Stimulated activated CD4-positive, alpha-beta T cell treated with anti-CD3 and anti-CD28 coated beads, Interleukin-2, amount 100 ng/mL, for 48 hours (primary cell): Measurements from ENCODE around the gene ERBB3.

ENCODE experiments used
- DNase-seq, 2 donors: peaks; one replicate each; pipeline ENCODE4 v3.0.0-alpha.2; 2020

The ERBB3 gene

GRCh38 chr12:56141946-56142784 lies 62.2 kb downstream of the ERBB3 start:
- DNase-seq, result no peak

GRCh38 chr12:56143217-56143616 lies 63.3 kb downstream of the ERBB3 start:
- no peak for DNase-seq

GRCh38 chr12:56143870-56144269 lies 63.9 kb downstream of the ERBB3 start:
- DNase-seq, result no peak

- no peak for DNase-seq
These were observed 65.3 kb downstream of the ERBB3 start for GRCh38 chr12:56145217-56145616.

- no peak for DNase-seq
These were observed 66.8 kb downstream of the ERBB3 start for GRCh38 chr12:56146492-56147460.

GRCh38 chr12:56150563-56150962 lies 70.6 kb downstream of the ERBB3 start:
- DNase-seq, result no peak

- DNase-seq, result peak; percentile 53 to 68
These were observed 71.7 kb downstream of the ERBB3 start for GRCh38 chr12:56151672-56152131.

GRCh38 chr12:56152132-56152755 lies 72.3 kb downstream of the ERBB3 start, which contains the start of gene MYL6B:
MYL6B (plus strand) TSS chr12:56152587; CDS start chr12:56153919, 1,332 bp downstream.
- peak; percentile 90 to 92 for DNase-seq
